H1 (cell line): ENCODE measurements around the gene KCTD17. TPM values are rescaled to one million over a fixed set of nuclear protein-coding genes. Genes with fewer than 3 reads are reported as not detected.

Experiments used
- CTCF ChIA-PET: fragments of 300-600 bp; sonication (Branson Sonifier 250); formaldehyde crosslinking; loops from one replicate; lab custom pipeline; 2021; ENCODE audit not compliant: partially characterized antibody; lab: Charles Lee
- POLR2A ChIA-PET: fragments of 300-600 bp; sonication (Branson Sonifier 250); formaldehyde crosslinking; loops from one replicate; lab custom pipeline; 2021; ENCODE audit warnings: inconsistent platforms; ENCODE audit not compliant: partially characterized antibody; lab: Charles Lee
- DNase-seq, 2 experiments: peaks; one replicate each; pipeline versions ENCODE4 v3.0.0 to v3.0.0-alpha.2; 2010 to 2022; ENCODE audit warnings: low spot score in 2 of 2, low read depth in 1 of 2, mixed read lengths in 1 of 2
- FAIRE-seq: peaks from 2 replicates; lab custom pipeline; 2011; peaks lifted over from hg19 to GRCh38; lab: Jason Lieb, UNC
- H2AFZ ChIP-seq: 2 replicates; pipeline ENCODE4 v1.8.1; 2012; ENCODE audit warnings: low read length, inconsistent platforms
- H2AK5ac ChIP-seq: 2 replicates; pipeline ENCODE4 v1.6.1; 2013; ENCODE audit warnings: low read depth, low read length
- H2BK120ac ChIP-seq: replicated peaks from 2 replicates; pipeline ENCODE3; 2013; ENCODE audit warnings: low read depth, low read length, inconsistent platforms
- H2BK12ac ChIP-seq: 2 replicates; pipeline ENCODE4 v1.6.1; 2013; ENCODE audit warnings: low read depth, low read length
- H2BK15ac ChIP-seq: 2 replicates; pipeline ENCODE4 v1.6.1; 2013; ENCODE audit warnings: low read length
- H2BK20ac ChIP-seq: 2 replicates; pipeline ENCODE4 v1.6.1; 2013; ENCODE audit warnings: low read length
- H2BK5ac ChIP-seq: 2 replicates; pipeline ENCODE4 v1.6.1; 2013; ENCODE audit warnings: low read depth, low read length
- H3K14ac ChIP-seq: 2 replicates; pipeline ENCODE4 v1.6.1; 2013; ENCODE audit warnings: inconsistent platforms; ENCODE audit not compliant: insufficient read length
- H3K18ac ChIP-seq: 2 replicates; pipeline ENCODE4 v1.6.1; 2013; ENCODE audit warnings: low read length; ENCODE audit errors: extremely low read depth
- H3K23ac ChIP-seq: 2 replicates; pipeline ENCODE4 v1.6.1; 2013; ENCODE audit warnings: inconsistent platforms; ENCODE audit not compliant: insufficient read length
- H3K23me2 ChIP-seq: 2 replicates; pipeline ENCODE4 v1.6.1; 2013; ENCODE audit warnings: low read depth, low read length
- H3K27ac ChIP-seq: 2 replicates; pipeline ENCODE4 v1.6.1; 2011; ENCODE audit warnings: low read depth, low read length, inconsistent platforms
- H3K27me3 ChIP-seq, 4 experiments: replicated peaks in 1 of 4; 1 replicate in 1 of 4; 2 replicates in 3 of 4; pipeline versions ENCODE4 v1.6.1 to v1.8.1; 2011 to 2013; ENCODE audit warnings: low read length in 3 of 4, mild to moderate bottlenecking in 3 of 4, inconsistent platforms in 2 of 4, mixed read lengths in 2 of 4, moderate library complexity in 1 of 4; ENCODE audit not compliant: control insufficient read depth in 3 of 4, insufficient read depth in 3 of 4; ENCODE audit errors: extremely low read depth in 1 of 4
- H3K36me3 ChIP-seq, 4 experiments: 2 replicates each; pipeline versions ENCODE4 v1.6.1 to v1.8.1; 2011 to 2013; ENCODE audit warnings: mild to moderate bottlenecking in 4 of 4, low read length in 3 of 4, moderate library complexity in 2 of 4, control low read depth in 1 of 4, inconsistent platforms in 1 of 4; ENCODE audit not compliant: insufficient read depth in 4 of 4, control insufficient read depth in 2 of 4
- H3K4ac ChIP-seq: replicated peaks from 2 replicates; pipeline ENCODE3; 2013; ENCODE audit warnings: low read length, low read depth, mixed read lengths, inconsistent platforms; ENCODE audit not compliant: insufficient read length
- H3K4me1 ChIP-seq, 4 experiments: replicated peaks in 1 of 4; 1 replicate in 1 of 4; 2 replicates in 3 of 4; pipeline versions ENCODE4 v1.6.1 to v1.8.1; 2011 to 2013; ENCODE audit warnings: low read length in 3 of 4, inconsistent platforms in 2 of 4, mixed read lengths in 1 of 4; ENCODE audit not compliant: insufficient read depth in 4 of 4, control insufficient read depth in 3 of 4
- H3K4me2 ChIP-seq, 2 experiments: 2 replicates each; pipeline versions ENCODE4 v1.6.1 to v1.8.1; 2011 to 2013; ENCODE audit warnings: low read depth in 2 of 2, low read length in 2 of 2, control low read depth in 1 of 2, inconsistent platforms in 1 of 2, mild to moderate bottlenecking in 1 of 2; ENCODE audit not compliant: insufficient read depth in 1 of 2
- H3K4me3 ChIP-seq, 4 experiments: fragments of 200-600, 300-600 bp in 1 of 4; sonication (generic), shearing (Covaris generic), sonication (Bioruptor Twin) in 1 of 4; 2 replicates each; pipeline versions ENCODE4 v1.5.1 to v1.8.1; 2011 to 2016; ENCODE audit warnings: low read length in 4 of 4, low read depth in 3 of 4, control low read depth in 2 of 4, inconsistent platforms in 2 of 4, mild to moderate bottlenecking in 2 of 4, mixed read lengths in 1 of 4, moderate library complexity in 1 of 4; ENCODE audit not compliant: insufficient read depth in 2 of 4; ENCODE audit errors: extremely low read depth in 1 of 4
- H3K56ac ChIP-seq: replicated peaks from 2 replicates; pipeline ENCODE3; 2013; ENCODE audit warnings: low read depth, mild to moderate bottlenecking, mixed read lengths, low read length, inconsistent platforms; ENCODE audit not compliant: insufficient read length
- H3K79me1 ChIP-seq: 2 replicates; pipeline ENCODE4 v1.6.1; 2013; ENCODE audit warnings: low read depth, low read length, control low read depth
- H3K79me2 ChIP-seq, 2 experiments: 2 replicates each; pipeline versions ENCODE4 v1.6.1 to v1.8.1; 2012 to 2013; ENCODE audit warnings: low read length in 2 of 2, mild to moderate bottlenecking in 2 of 2, inconsistent platforms in 1 of 2; ENCODE audit not compliant: insufficient read depth in 2 of 2, control insufficient read depth in 1 of 2
- H3K9ac ChIP-seq, 4 experiments: replicated peaks in 1 of 4; 1 replicate in 1 of 4; 2 replicates in 3 of 4; pipeline versions ENCODE4 v1.6.1 to v1.8.1; 2011 to 2013; ENCODE audit warnings: low read depth in 3 of 4, low read length in 3 of 4, control low read depth in 2 of 4, mild to moderate bottlenecking in 2 of 4, moderate library complexity in 2 of 4, inconsistent platforms in 1 of 4; ENCODE audit errors: extremely low read depth in 1 of 4
- H3K9me3 ChIP-seq, 2 experiments: 2 replicates each; pipeline versions ENCODE4 v1.6.1 to v1.8.1; 2012 to 2013; ENCODE audit warnings: mild to moderate bottlenecking in 2 of 2, moderate library complexity in 2 of 2, control low read depth in 1 of 2, inconsistent platforms in 1 of 2, low read depth in 1 of 2, low read length in 1 of 2, mixed read lengths in 1 of 2; ENCODE audit not compliant: insufficient read depth in 2 of 2
- H4K20me1 ChIP-seq, 2 experiments: replicated peaks in 1 of 2; 2 replicates each; pipeline versions ENCODE3 to v1.8.1; 2011 to 2013; ENCODE audit warnings: inconsistent platforms in 2 of 2, low read length in 2 of 2, mild to moderate bottlenecking in 1 of 2; ENCODE audit not compliant: insufficient read depth in 2 of 2, control insufficient read depth in 1 of 2
- H4K5ac ChIP-seq: 2 replicates; pipeline ENCODE4 v1.6.1; 2013; ENCODE audit warnings: low read length, low read depth, mixed read lengths, inconsistent platforms; ENCODE audit not compliant: insufficient read length
- H4K8ac ChIP-seq: 2 replicates; pipeline ENCODE4 v1.8.0; 2013; ENCODE audit warnings: mild to moderate bottlenecking, moderate library complexity, low read length, inconsistent platforms; ENCODE audit not compliant: insufficient read depth; ENCODE audit errors: extremely low read depth
- H4K91ac ChIP-seq: replicated peaks from 2 replicates; pipeline ENCODE3; 2013; ENCODE audit warnings: low read length, mixed read lengths, inconsistent platforms; ENCODE audit not compliant: insufficient read length
- CREB1 ChIP-seq: IDR thresholded peaks from 2 replicates; pipeline ENCODE4 v1.6.1; 2012; ENCODE audit warnings: inconsistent platforms
- NANOG ChIP-seq: IDR thresholded peaks from 2 replicates; pipeline ENCODE4 v1.6.1; 2011; ENCODE audit warnings: low read length, low read depth, mild to moderate bottlenecking, inconsistent platforms; ENCODE audit not compliant: insufficient read depth, poor library complexity, severe bottlenecking
- WGBS, 2 experiments: shearing (Covaris generic) in 1 of 2; methylation state at CpG; one replicate each; pipeline versions ENCODE4 v1.1.6 to v1.1.7; 2013 to 2015; ENCODE audit warnings: low lambda C conversion rate in 2 of 2, mixed read lengths in 2 of 2, inconsistent platforms in 1 of 2, low coverage in 1 of 2, missing lambda C conversion rate in 1 of 2; ENCODE audit not compliant: insufficient replicate concordance in 2 of 2, insufficient coverage in 1 of 2, insufficient read length in 1 of 2; ENCODE audit errors: extremely low coverage in 1 of 2, missing lambda C conversion rate in 1 of 2; 5-methylcytosine and 5-hydroxymethylcytosine counted together
- polyA plus RNA-seq, 7 experiments: library from polyadenylated mRNA; depleted of rRNA in 3 of 7; stranded (reverse) in 5 of 7; unstranded in 2 of 7; fragments of >200 nt in 5 of 7; fragments of 200-250 nt in 2 of 7; gene quantifications; 1 replicate in 5 of 7; 2 replicates in 1 of 7; 4 replicates in 1 of 7; pipeline versions ENCODE4 v1.2.1 to v1.2.3, GENCODE V29; 2011 to 2013; ENCODE audit warnings: missing spikeins in 2 of 7, mixed read lengths in 2 of 7
- total RNA-seq: library from RNA; stranded (reverse); fragmentation: NEBNext Ultra II Directional; extraction: Animal tissue kit (Norgen Biotek cat#: 25700); gene quantifications from 2 replicates; pipeline ENCODE4 v1.2.1, GENCODE V29; 2021

The KCTD17 gene
- total and polyA plus RNA-seq, 2 of the 8 experiments (the other 6 are each of a cell fraction or from before 2014, with no cell fraction given), result 39.4 to 44.0 TPM

GRCh38 chr22:37008365-37008764 lies 43.2 kb upstream of the KCTD17 start:
- H3K18ac ChIP-seq, result no peak overlapping the region
- FAIRE-seq (no peak), DNase-seq (no peak)
- no peak overlapping the region for H3K4me2 ChIP-seq
- peaks cover 0 to 3% (median 0%) of the 10 kb centered on the region in 4 experiments; a peak in 2 of 7 replicates for H3K27me3 ChIP-seq
- no peaks in the 10 kb centered on the region for H3K4me1 ChIP-seq
- H2BK20ac ChIP-seq, result no peak overlapping the region
- H3K79me2 ChIP-seq, result no peaks in the 10 kb centered on the region
- H2AK5ac ChIP-seq, result no peak overlapping the region
- ChIA-PET CTCF (interaction anchor here (1.0 to 2.9 kb wide), 7 partner anchors 9 to 251 kb away, joined by 3 to 14 read pairs (median 5); no protein-coding TSS in a partner anchor), POLR2A (interaction anchor here (4.1 kb wide), 1 partner anchor 11 kb away, joined by 18 read pairs; the partner anchor contains the start of genes MPST and TST)
- H3K27ac ChIP-seq, result no peak overlapping the region
- no peak overlapping the region for H2BK15ac ChIP-seq
- no peaks in the 10 kb centered on the region for H3K36me3 ChIP-seq
- H3K23ac ChIP-seq, result no peak overlapping the region
- H3K56ac ChIP-seq, result no peak overlapping the region
- H2BK5ac ChIP-seq, result no peak overlapping the region
- H2BK12ac ChIP-seq, result no peak overlapping the region
- no peak overlapping the region for H3K9ac ChIP-seq
- no peak overlapping the region for H4K5ac ChIP-seq
- no peaks in the 10 kb centered on the region for H3K79me1 ChIP-seq
- no peak overlapping the region for H3K4ac ChIP-seq
- H3K14ac ChIP-seq, result no peak overlapping the region
- no peak overlapping the region for H3K4me3 ChIP-seq
- H3K9me3 ChIP-seq, result no peaks in the 10 kb centered on the region
- H4K20me1 ChIP-seq, result peaks cover 0 to 4% of the 10 kb centered on the region in 2 experiments
- no peak overlapping the region for H4K8ac ChIP-seq
- H4K91ac ChIP-seq, result no peak overlapping the region
- no peak overlapping the region for H2BK120ac ChIP-seq
- TF ChIP-seq NANOG (no peak), CREB1 (no peak)
- TF ChIP-seq, all 59 proteins: peak for 0
- WGBS, 2 experiments, result 96% methylated on average over 2 of the region's 2 CpGs; no CpG with 5 or more reads in 1 of the 2 experiments
- Histone ChIP-seq H3K23me2 (no peaks in the 10 kb centered on the region), H2AFZ (no peak overlapping the region)
